ENCODE measurements around the gene PHLDA2. TPM values are rescaled to one million over a fixed set of nuclear protein-coding genes. Genes with fewer than 3 reads are reported as not detected.

PHLDA2 gene
- total RNA-seq, 1 experiment from 2014 or later, result 33.7 TPM

DNA sequence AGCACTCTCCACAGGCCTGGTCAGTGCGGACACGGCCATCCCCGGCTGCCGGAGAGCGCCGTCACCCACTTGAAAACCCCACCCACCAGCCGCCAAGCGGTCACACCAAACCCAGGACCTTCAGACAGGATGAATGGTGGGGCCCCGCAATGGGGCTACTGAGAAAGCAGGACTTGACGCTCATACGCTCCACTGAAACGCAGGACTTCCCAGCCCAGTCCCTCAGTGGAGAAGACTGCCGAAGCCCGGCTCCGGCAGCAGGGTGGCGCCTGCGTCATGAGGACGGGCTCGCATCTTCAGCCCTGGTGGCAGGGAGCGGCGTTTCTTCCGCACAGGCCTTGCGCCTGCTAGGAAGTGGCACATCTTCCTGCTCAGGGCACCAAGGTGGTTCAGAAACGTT, 15.3 kb upstream of the PHLDA2 start:
- BruUV-seq (replicated peaks), result TSS peak; percentile 37

DNA sequence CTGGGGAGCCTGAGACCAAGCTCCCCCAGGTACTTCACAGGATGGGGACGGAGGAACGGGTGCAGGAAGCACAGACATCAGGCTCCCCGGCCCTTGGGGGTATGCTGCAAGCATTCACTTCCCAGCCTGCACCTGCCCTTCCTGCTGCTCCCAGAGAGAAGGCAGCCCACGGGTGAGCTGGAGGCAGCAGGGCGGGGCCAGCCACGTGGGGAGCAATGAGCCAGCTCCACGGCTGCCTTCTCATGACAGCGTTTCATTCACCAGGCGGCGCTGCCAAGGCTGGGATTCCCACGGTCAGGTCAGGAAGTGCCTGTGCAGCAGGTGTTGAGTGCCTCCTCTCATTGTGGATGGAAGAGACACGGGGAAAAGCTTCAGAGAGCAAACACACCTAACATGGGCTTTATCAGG, 14.5 kb upstream of the PHLDA2 start:
- intact Hi-C loops (cut with micrococcal nuclease; ENCODE audit: unreplicated experiment), result no loop called here
- Histone ChIP-seq H3K36me3 (ENCODE audit: insufficient read depth, low read length, poor library complexity, severe bottlenecking) (peaks cover 21% of the 10 kb centered on the region), H3K27ac (ENCODE audit: low read depth, low read length, poor library complexity, severe bottlenecking) (no peak overlapping the region), H3K4me1 (ENCODE audit: insufficient read depth, low read length, poor library complexity, severe bottlenecking) (peaks cover 22% of the 10 kb centered on the region), H3K4me3 (ENCODE audit: low read depth, low read length, poor library complexity, severe bottlenecking) (no peak overlapping the region), H3K27me3 (replicated peaks; ENCODE audit: insufficient read depth, low read depth, low read length, poor library complexity) (no peaks in the 10 kb centered on the region), H3K9me3 (ENCODE audit: low read depth, low read length, poor library complexity, severe bottlenecking) (peaks cover 5% of the 10 kb centered on the region)
- no TSS peak for BruUV-seq (replicated peaks)
- ChIA-PET CTCF (no interaction called here), POLR2A (ENCODE audit: low non-redundant PET) (no interaction called here)
- no peak for DNase-seq (ENCODE audit: low spot score)
- no peak for TF ChIP-seq EZH2 (IDR thresholded peaks at IDR 0.05; ENCODE audit: borderline replicate concordance, low read depth, low read length, poor library complexity, severe bottlenecking)
- no peak for TF ChIP-seq CTCF (conservative IDR thresholded peaks at IDR 0.05; ENCODE audit: low read depth, low read length)

More for the DNA sequence above, 15.3 kb upstream of the PHLDA2 start:
- no peak for DNase-seq (ENCODE audit: low spot score)
- no peak for TF ChIP-seq CTCF (conservative IDR thresholded peaks at IDR 0.05; ENCODE audit: low read depth, low read length)
- no peak for TF ChIP-seq EZH2 (IDR thresholded peaks at IDR 0.05; ENCODE audit: borderline replicate concordance, low read depth, low read length, poor library complexity, severe bottlenecking)
- ChIA-PET CTCF (no interaction called here), POLR2A (ENCODE audit: low non-redundant PET) (no interaction called here)
- Histone ChIP-seq H3K4me1 (ENCODE audit: insufficient read depth, low read length, poor library complexity, severe bottlenecking) (peaks cover 22% of the 10 kb centered on the region), H3K27me3 (replicated peaks; ENCODE audit: insufficient read depth, low read depth, low read length, poor library complexity) (no peaks in the 10 kb centered on the region), H3K9me3 (ENCODE audit: low read depth, low read length, poor library complexity, severe bottlenecking) (no peaks in the 10 kb centered on the region), H3K4me3 (ENCODE audit: low read depth, low read length, poor library complexity, severe bottlenecking) (no peak overlapping the region), H3K36me3 (ENCODE audit: insufficient read depth, low read length, poor library complexity, severe bottlenecking) (peaks cover 29% of the 10 kb centered on the region), H3K27ac (ENCODE audit: low read depth, low read length, poor library complexity, severe bottlenecking) (no peak overlapping the region)
- intact Hi-C loops (cut with micrococcal nuclease; ENCODE audit: unreplicated experiment), result no loop called here

- TF ChIP-seq CTCF (conservative IDR thresholded peaks at IDR 0.05; ENCODE audit: low read depth, low read length), result no peak
- no peak for TF ChIP-seq EZH2 (IDR thresholded peaks at IDR 0.05; ENCODE audit: borderline replicate concordance, low read depth, low read length, poor library complexity, severe bottlenecking)
- Histone ChIP-seq H3K27ac (ENCODE audit: low read depth, low read length, poor library complexity, severe bottlenecking) (no peak overlapping the region), H3K9me3 (ENCODE audit: low read depth, low read length, poor library complexity, severe bottlenecking) (peaks cover 6% of the 10 kb centered on the region), H3K4me1 (ENCODE audit: insufficient read depth, low read length, poor library complexity, severe bottlenecking) (peaks cover 22% of the 10 kb centered on the region), H3K36me3 (ENCODE audit: insufficient read depth, low read length, poor library complexity, severe bottlenecking) (peaks cover 16% of the 10 kb centered on the region), H3K4me3 (ENCODE audit: low read depth, low read length, poor library complexity, severe bottlenecking) (no peak overlapping the region), H3K27me3 (replicated peaks; ENCODE audit: insufficient read depth, low read depth, low read length, poor library complexity) (no peaks in the 10 kb centered on the region)
- CTCF ChIA-PET, result no interaction called here
- POLR2A ChIA-PET (ENCODE audit: low non-redundant PET), result no interaction called here
- BruUV-seq (replicated peaks), result no TSS peak
- intact Hi-C loops (cut with micrococcal nuclease; ENCODE audit: unreplicated experiment), result no loop called here
- no peak for DNase-seq (ENCODE audit: low spot score)
These were observed 13.9 kb upstream of the PHLDA2 start for GRCh38 chr11:2942872-2943710.

Data from A673 (cell line).